Fibroblast of the conjunctiva (primary cell): ENCODE measurements around the gene KRTAP10-8.
"Not testable (repeated sequence)": the region's sequence is repeated elsewhere in the genome, so short reads cannot be mapped to it uniquely, and the experiment has no call there.

ENCODE experiments used
- DNase-seq: peaks from one replicate; pipeline ENCODE4 v3.0.0-alpha.2; 2010; ENCODE audit warnings: low read depth

KRTAP10-8 gene

DNA sequence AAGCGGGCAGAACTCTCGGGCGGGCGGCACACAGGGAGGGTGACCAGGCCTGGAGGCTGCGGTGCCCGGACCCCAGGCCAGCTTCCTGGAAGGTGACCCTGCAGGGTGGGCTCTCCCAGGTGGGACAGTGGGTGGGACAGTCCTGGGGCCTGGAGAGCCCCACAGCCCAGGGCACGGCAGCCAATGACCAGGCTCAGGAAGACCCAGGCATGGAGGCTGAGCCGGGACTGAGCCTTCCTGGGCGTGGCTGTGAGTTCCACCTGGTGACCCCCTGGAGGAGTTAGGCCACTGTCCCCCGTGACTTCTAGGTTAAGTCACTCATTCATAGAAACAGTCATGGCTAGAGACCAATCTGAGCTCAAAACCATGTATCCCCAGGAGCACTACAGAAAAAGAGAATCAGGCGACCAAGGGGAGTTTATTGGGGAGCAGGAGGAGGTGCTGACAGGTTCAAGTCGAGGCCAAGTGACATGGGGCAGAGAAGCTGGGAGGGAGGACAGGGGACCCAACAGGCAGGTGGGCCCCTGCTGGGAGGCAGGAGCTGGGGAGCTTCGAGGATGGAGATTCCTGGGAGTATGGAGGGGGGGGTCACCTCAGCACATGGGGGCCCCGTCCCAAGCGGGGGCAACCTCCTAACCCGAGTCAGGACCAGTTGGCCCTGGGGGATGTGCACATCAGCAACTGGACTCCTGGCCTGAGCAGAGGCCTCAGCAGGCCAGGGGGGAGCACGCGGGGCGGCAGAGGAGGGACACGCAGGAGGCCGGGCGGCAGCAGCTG is 32.6 kb upstream of the KRTAP10-8 start:
- no peak for DNase-seq

DNA sequence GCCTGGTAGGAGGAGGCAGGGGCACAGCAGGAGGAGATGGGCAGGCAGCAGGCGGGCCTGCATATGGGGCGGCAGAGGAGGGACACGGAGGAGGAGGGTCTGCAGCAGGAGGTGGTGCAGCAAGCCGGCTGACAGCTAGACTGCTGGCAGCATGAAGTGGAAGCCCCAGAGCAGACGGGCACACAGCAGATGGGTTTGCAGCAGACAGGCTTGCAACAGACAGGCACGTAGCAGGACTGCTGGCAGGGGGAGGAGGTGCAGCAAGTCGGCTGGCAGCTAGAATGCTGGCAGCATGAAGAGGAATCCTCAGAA is 32.1 kb upstream of the KRTAP10-8 start:
- no peak for DNase-seq

DNA sequence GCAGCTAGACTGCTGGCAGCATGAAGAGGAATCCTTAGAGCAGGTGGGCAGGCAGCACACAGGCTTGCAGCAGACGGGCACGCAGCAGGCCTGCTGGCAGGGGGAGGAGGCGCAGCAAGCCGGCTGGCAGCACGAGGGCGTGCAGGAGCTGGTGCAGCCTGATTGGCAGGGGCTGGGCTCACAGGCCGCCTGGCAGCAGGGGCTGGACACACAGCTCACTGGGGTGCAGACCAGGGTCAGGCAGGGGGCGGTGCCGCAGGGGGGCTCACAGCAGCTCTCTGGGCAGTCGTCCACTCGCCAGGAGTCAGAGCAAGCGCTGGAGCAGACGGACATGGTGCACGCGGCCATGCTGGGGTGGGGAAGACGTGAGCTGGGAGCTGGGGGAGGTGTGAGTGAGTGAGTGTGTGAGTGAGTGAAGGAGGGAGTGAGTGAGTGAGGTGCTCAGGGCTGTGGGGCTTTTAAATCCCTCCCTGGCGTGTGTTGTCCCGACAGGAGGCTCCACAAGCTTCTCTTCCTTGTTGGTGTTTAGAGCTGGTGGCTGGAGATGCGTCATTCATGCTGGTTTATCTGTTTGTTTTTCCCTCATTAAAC is 31.6 kb upstream of the KRTAP10-8 start, which contains the start of gene KRTAP10-5:
KRTAP10-5 (minus strand) TSS at position 374 of the 591 bp plus-strand sequence; CDS start at position 348, 26 bp downstream.
- not testable (repeated sequence) for DNase-seq

DNA sequence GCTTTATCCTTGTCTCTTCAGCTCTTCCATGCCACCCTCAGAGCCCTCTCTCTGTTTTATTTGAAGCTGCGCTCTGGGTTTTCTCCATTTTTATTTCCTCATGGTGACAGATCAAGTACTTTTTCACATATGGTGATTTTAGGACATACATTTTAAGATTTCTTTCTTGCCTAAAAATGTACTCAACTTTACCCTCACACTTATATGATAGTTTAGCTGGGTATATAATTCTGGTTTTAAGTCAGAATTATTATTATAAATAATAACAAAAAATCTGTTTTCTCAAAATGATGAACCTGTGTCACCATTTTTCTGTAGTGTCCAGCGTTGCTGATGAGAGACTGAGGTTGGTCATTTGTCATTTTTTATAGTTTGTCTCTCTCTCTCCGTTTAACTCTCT is 30.7 kb upstream of the KRTAP10-8 start:
- no peak for DNase-seq

DNA sequence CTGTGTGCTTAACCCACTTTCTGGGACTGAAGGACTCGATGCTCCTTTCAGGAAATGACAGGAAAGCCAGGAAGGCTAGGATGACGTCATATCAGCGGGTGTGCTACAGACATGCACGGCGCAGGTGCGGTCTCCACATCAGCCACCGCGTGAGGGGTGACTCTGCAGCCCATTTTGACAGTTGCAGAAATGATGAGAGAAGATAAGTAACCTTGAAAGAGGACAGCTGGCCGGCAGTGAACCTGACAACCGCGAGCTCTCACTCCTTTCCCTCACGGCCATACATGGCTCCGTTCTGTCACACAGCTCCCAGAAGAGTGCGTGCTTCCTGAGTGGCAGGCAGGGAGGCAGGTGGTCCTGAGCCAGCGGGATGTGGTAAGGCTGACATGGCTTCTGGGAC is 29.8 kb upstream of the KRTAP10-8 start:
- no peak for DNase-seq

DNA sequence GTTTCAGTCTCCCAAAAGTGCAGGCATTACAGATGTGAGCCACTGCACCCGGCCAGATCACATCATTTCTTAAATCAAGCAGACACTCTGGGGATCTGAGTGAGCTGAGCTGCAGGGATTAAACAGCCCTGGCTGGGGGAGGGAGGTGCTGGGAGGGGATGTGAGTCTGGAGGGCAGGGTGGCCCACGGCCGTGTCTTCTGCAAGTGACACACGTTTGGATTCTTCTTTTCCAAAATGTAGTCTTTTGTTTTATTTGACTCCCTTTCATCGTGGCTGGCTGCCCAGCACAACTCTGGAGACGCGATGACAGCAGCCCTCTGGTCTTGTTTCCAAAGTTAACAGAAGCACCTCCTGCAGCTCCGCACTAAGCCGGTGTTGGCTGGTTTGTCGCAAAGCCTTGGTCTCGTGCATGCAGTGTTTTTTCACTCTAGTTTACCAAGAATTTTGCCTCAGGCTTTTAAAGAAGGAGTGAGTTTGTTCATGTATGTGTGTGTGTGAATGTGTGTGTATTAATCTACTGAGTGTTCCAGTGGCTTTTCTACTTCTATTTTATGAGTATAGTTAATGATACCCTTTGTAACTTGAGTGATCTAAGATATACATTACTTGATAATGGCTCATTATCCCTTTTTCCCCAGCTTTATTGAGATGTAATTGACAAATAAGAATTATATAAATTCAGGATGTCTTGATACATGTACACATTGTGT is 28.6 kb upstream of the KRTAP10-8 start:
- no peak for DNase-seq

DNA sequence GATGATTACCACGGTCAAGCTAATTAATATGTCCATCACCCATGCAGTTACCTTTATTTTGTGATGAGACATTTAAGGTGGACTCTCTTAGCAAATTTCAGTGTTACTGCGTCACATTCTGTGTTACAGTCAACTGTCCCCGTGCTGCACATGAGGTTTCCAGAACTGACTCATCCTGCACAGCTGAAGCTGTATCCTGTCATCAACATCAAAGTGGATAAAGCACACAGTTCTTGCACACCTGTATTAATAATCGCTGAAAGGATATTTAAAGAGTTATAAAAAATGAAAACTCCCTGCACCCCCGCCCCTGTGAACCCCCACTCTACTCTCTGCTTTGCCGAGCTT is 28.1 kb upstream of the KRTAP10-8 start:
- no peak for DNase-seq

DNA sequence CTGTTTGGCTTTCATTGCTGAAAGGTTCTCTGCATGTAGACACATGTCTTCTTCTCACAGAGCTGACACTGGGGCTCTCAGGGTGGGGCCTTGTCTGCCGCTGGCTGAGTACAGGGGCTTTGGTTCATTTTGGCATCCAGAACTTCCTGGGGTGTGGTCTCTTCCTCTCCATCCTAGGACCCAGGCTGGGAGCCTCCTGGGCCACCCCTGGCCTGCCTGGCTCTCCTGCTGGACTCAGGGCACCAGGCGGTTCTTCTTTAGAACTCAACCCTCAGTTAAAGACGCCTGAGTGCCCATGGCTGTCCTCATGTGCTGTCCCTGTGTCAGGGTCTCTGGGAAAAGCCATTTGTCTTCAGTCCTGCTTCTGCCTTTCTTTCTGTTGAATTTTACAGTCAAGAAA is 26.0 kb upstream of the KRTAP10-8 start:
- DNase-seq = no peak

DNA sequence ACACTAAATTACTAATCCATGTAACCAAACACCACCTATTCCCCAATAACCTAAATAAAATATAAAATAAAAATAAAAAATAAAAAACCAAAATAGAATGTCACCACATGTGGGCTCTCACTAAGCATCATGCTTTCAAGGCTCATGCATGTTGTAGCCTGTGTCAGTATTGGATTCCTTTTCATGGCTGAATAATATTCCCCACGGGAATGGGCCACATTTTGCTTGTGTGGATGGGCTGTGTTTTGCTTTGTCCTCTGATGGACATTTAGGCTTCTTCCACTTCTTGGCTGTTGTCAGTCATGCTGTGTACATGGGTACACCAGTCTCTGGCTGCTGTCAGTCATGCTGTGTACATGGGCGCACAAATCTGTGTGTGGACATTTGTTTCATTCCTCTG is 22.8 kb upstream of the KRTAP10-8 start:
- no peak for DNase-seq

DNA sequence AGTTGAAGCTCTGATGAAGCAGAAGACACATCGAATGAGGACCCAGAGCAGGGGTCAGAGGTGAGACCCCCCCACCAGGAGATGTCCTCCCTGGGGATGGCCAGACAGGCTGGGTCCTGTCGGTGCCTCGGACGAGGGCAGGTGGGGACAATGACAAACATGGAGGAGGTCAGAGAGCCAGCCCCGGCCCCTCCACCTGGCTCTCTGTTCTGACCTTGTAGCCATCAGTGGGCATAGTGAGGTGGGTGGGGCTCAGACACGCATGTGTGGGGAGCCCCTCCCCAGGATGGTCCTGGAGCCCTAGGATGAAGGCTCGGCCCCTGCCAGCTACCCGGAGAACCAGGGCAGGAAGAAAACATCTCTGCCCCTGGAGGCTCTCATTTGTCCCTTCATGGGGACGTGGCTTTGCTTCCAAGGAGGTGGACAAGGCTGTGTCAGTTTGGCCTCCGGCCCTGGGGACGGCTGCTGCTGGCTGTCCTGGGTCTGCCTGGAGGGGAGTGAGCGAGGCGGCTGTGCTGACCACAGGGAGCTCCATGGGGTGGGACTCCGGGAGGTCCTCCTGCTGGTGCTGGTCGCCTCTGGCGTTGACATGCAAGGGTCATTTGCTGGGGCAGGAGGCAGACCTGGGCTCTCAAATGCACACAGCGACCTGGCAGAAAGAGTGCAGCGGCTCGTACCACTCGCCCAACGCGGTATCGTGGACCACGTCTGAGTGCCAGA is 22.1 kb upstream of the KRTAP10-8 start:
- no peak for DNase-seq

DNA sequence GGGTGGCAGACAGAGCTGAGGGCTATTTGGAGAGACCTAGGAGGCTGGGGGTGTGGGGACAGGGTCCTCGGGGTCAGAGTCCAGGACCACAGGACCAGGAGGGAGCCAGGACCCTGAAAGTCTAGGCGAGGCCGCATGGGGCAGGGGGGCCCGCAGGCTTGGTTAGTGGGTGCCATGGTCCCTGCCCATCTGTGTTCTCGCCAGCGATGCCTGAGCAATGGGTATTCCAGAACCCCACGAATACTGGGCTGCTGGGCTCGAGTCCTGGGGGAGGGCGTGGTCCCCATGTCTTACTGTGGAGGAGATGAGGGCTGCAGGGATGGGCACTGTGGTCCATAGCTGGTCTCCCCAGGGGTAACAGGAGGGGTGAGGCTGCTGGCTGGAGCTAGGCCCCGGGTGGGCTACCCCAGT is 21.6 kb upstream of the KRTAP10-8 start:
- DNase-seq = no peak

DNA sequence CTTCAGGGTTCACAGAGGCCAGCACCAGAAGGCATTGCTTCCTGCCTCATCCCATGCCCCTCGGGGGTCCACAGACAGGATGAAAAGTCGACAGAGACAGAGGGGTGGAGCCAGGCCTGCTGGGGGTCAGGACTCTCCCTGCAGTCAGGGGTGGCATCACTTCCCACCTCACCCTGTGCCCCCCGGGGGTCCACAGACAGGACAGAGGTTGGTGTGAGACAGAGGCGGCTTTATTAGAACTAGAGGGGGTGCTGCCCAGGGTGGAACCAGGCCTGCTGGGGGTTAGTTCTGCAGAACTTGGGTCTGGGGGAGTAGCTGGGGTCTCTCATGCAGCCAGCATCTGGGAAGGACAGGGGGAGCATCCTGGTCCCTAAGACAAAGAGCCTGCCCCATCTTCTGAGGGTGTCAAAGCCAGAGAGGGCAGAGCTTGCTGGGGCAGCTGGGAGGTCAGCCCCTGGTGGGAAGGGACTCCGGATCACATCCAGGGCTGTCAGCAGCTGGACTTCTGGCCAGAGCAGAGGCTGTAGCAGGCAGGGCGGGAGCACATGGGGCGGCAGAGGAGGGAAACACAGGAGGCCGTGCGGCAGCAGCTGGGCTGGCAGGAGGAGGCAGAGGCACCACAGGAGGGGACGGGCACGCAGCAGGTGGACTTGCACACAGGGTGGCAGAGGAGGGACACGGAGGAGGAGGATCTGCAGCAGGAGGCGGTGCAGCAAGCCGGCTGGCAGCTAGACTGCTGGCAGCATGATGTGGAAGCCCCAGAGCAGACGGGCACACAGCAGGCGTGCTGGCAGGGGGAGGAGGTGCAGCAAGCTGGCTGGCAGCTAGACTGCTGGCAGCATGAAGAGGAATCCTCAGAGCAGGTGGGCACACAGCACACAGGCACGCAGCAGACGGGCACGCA is 20.7 kb upstream of the KRTAP10-8 start:
- DNase-seq = not testable (repeated sequence)

DNA sequence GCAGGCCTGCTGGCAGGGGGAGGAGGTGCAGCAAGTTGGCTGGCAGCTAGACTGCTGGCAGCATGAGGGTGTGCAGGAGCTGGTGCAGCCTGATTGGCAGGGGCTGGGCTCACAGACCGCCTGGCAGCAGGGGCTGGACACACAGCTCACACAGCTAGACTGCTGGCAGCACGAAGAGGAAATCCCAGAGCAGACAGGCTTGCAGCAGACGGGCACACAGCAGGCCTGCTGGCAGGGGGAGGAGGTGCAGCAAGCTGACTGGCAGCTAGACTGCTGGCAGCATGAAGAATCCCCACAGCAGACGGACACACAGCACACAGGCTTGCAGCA is 20.1 kb upstream of the KRTAP10-8 start:
- not testable (repeated sequence) for DNase-seq

DNA sequence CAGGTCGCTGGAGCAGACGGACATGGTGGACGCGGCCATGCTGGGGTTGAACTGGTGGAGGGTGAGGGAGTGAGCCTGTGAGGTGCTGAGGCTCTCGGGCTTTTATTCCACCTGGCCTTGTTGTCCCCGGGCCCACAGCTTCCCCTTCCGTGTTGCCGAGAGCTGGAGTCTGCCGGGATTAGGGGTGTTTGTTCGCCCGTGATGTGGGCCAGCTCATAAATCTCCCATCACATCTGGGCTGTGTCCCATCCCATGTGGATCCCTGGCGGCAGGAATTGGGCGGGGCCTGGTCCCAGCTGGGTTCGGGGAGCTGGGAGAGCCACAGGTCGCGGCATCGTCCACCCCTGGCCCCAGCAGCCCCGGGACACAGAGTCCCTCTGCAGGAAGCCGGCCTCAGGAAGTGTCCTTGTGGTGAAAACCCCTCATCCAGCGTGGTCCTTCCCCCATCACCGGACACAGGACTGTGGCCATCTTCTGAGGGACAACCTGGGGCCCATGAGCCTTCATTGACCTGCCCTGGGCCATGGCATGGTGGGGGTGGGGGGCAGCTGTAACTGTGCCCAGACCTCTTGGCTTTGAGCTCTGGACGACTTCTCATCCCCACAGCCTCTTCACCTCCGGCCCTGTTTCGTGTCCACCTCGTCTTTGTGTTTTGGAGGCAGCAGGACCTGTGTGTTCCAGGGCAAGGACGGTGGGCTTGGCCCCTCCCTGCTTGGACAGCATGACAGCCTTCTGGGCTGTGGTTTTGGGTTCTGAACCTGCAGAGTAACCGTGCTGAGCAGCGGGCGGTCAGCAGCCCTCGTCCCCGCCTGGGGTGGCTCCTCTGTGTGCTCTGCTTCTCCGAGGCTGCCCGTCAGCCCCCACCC is 19.2 kb upstream of the KRTAP10-8 start, which contains the start of gene KRTAP10-6:
KRTAP10-6 (minus strand) TSS at position 60 of the 866 bp plus-strand sequence; CDS start at position 39, 21 bp downstream.
- no peak for DNase-seq

DNA sequence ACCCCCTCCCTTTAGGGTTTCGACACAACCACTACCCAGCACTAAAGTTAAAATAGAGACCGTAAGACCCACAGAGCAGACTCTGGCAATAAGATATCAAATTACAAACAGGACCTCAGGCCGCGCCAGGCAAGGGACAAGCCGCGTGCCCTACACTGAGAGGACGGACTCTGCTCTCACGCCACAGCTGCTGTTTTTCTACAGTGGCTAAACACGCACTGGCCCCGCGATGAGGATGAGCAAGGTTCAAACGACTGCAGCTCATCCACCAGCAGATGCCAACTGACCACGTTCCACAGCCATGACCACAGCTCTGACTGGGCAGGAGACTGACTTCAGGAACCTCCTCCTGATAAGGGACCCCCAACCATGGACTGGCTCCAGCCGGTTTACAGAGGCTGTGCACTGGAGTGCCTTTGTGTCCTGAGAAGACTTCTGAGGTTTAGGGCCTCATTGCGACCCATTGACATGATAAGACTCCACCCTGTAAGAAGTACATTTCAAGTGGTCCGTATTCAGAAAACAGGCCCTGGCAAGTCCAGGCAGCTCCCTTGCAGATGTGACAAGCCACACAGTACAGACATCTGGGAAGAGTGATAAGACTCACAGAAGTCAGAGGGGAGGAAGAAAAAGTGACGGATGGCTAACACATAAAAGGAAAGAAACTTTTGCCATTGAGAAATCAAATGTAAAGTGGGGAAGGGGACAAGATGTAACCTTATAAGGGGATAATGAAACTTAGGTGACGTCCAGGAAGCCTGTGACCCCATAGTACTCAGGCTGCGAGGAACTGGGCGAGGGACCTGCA is 18.1 kb upstream of the KRTAP10-8 start:
- no peak for DNase-seq

DNA sequence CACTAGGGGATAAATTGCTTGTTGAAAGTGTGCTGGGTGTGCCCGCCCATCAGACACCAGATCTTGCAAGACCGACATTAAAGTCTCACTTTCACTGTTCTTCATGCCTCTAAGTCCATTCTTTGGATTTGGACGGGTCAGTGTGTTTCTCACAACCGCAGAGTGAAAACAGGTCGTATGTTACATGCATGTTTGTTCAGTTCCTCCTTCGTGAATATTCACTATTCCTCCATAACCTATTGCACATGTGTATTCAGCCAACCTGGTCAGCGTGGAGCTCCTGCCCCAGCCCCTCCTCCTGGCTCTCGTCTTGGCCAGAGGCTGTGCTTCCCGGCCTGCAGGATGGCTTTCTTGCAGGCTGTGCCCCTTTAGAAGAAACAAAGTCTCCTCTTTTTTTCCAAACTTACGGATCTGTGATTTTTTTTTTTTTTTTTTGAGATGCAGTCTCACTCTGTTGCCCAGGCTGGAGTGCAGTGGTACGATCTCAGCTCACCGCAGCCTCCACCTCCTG is 17.4 kb upstream of the KRTAP10-8 start:
- DNase-seq = no peak

DNA sequence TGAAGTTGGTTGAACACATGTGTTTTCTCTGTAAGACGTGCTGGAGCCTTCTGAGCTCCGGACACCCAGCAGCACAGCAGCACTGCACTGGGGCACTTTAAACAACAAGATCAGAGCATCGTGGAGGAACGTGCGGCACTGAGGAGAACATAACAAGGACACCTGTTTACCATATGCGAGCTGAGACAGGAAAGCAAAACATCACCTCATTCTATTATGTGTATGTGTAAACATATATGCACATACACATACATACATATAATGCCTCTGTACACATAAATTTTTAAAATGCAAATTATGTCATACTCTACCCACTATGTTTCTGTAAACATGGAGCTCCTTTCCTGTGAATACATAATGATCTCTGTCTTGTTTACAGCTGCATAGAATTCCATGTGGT is 16.4 kb upstream of the KRTAP10-8 start:
- no peak for DNase-seq

DNA sequence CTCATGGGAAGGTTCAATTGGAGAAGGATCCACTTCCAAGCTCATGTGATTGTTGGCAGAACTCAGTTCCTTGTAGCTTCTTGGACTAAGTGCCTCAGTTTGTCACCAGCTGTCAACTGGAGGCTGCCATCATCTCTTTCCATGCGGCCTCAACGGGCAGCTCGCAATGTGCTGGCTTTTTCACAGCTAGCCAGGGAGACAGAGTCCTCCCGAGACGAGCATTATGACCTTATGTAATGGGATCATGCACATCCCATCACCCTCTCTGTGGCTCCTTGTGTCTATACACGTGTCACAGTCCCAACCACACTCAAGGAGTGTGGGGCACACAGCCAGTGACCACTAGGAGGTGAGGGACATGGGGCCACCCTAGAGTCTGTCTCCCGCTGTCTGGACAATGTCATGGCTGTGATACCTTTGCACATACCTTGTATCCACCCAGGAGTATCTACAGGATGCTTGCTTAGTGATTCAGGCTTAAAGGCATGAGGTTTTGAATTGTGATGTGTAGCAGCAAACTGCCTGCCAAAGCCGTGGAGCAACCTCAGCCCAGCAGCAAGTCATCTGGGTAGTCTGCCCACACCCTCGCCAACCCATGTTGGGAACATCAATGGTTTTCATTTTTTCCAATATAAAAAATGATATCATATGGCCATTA is 15.7 kb upstream of the KRTAP10-8 start:
- DNase-seq = no peak

DNA sequence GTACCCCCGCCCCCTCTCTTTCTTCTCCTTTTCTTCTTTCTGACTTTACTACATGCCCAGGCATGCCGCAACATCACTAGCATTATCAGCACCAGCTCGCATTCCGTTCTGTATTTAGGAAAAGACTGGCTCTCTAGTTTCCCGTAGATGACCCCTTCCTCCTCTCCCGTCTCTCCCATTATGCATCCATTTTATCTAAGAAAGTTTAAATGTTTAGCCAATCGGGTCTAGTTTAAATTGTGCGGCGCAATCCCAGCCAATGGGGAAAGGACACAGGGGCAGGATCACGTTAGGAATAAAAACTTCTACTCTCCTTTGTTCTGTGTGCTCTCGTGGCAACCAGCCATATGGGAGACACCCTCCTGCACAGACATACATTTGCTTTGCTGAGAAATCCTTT is 13.8 kb upstream of the KRTAP10-8 start:
- no peak for DNase-seq
